Suprapubic skin (tissue), 4 donors: ENCODE data around the gene GMDS. TPM values are rescaled to one million over a fixed set of nuclear protein-coding genes. Genes with fewer than 3 reads are reported as not detected.

Experiments
- DNase-seq, 2 donors: peaks; one replicate each; pipeline ENCODE4 v3.0.0-alpha.2; 2019; ENCODE audit warnings: low spot score in 2 of 2
- H3K27ac ChIP-seq: fragments of 200-600 bp; sonication (generic); one replicate; pipeline ENCODE4 v1.5.1; 2019
- H3K27me3 ChIP-seq: fragments of 200-600 bp; sonication (generic); one replicate; pipeline ENCODE4 v1.5.1; 2019
- H3K36me3 ChIP-seq: fragments of 200-600 bp; sonication (generic); one replicate; pipeline ENCODE4 v1.5.1; 2019
- H3K4me1 ChIP-seq: fragments of 200-600 bp; sonication (generic); one replicate; pipeline ENCODE4 v1.5.1; 2019
- H3K4me3 ChIP-seq: fragments of 200-600 bp; sonication (generic); one replicate; pipeline ENCODE4 v1.5.1; 2019; ENCODE audit warnings: mild to moderate bottlenecking
- H3K9me3 ChIP-seq: fragments of 200-600 bp; sonication (generic); one replicate; pipeline ENCODE4 v1.5.1; 2019
- CTCF ChIP-seq, 2 donors: fragments of 200-600 bp in 1 of 2; fragments of 450-650 bp in 1 of 2; sonication (generic) in 1 of 2; IDR thresholded peaks; one replicate each; pipeline ENCODE4 v1.5.1; 2016 to 2019; ENCODE audit warnings: antibody characterized with exemption in 2 of 2, mild to moderate bottlenecking in 1 of 2, moderate library complexity in 1 of 2
- EP300 ChIP-seq: sonication (generic); formaldehyde crosslinking; IDR thresholded peaks from one replicate; pipeline ENCODE4 v1.6.1; 2017; ENCODE audit warnings: antibody characterized with exemption
- POLR2A ChIP-seq, 2 donors: fragments of 450-650 bp; IDR thresholded peaks; one replicate each; pipeline ENCODE4 v1.6.1; 2017; ENCODE audit warnings: antibody characterized with exemption in 2 of 2, mild to moderate bottlenecking in 2 of 2, moderate library complexity in 2 of 2
- POLR2AphosphoS5 ChIP-seq, 3 donors: sonication (generic); formaldehyde crosslinking; IDR thresholded peaks; one replicate each; pipeline ENCODE4 v1.6.1; 2017; ENCODE audit warnings: antibody characterized with exemption in 3 of 3
- WGBS: methylation state at CpG from one replicate; pipeline ENCODE4 v1.1.5; 2018; 5-methylcytosine and 5-hydroxymethylcytosine counted together
- total RNA-seq, 4 donors: library from RNA; depleted of rRNA; stranded (reverse); fragments of >200 nt; gene quantifications; one replicate each; pipeline ENCODE4 v1.1.0, GENCODE V29; 2016

Gene GMDS
- total RNA-seq: 10 to 100 TPM; 11.7 to 19.3 (median 13.2) TPM

- H3K4me3 ChIP-seq: peak within 1 kb of the TSS; percentile 69
- peak within 1 kb of the TSS; percentile 86 for H3K27ac ChIP-seq
- peaks cover 24% of the 10 kb centered on the region for H3K4me1 ChIP-seq
- no CpG with 5 or more reads among the region's 97 CpGs for WGBS
- peak; percentile 85 to 89 for DNase-seq
- no peaks in the 10 kb centered on the region for H3K27me3 ChIP-seq
- no peaks in the 10 kb centered on the region for H3K36me3 ChIP-seq
- H3K9me3 ChIP-seq: no peaks in the 10 kb centered on the region
- no peak for TF ChIP-seq EP300
- peak; percentile 25 to 72 for TF ChIP-seq POLR2A (IDR thresholded peaks at IDR 0.05)
Observed at GRCh38 chr6:2245103-2245876, at the start of gene GMDS. TSS of gene GMDS (minus strand) at chr6:2245605.

DNA sequence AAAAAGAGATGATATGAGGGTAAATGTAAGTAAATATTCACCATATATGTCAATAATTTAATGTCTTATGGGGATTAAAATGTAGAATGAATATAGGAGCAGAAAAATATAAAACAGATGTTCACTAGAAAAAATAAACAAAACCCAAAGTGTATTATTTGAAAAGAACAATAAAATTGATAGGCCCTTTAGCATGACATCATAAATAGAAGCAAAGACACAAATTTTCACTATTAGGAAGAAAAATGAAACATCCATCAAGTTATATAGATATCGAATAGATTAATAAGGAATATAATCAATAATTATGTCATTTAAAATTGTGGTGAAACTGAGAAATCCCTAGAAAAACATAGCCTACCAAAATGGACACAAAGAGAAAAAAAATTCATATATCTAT lies 40.1 kb upstream of the GMDS start:
- no peak for DNase-seq
- H3K27ac ChIP-seq: no peak overlapping the region
- H3K36me3 ChIP-seq: no peaks in the 10 kb centered on the region
- H3K4me3 ChIP-seq: no peak overlapping the region
- H3K4me1 ChIP-seq: no peaks in the 10 kb centered on the region
- TF ChIP-seq EP300 (no peak), CTCF (IDR thresholded peaks at IDR 0.05) (no peak), POLR2AphosphoS5 (IDR thresholded peaks at IDR 0.05) (no peak), POLR2A (IDR thresholded peaks at IDR 0.05) (no peak)
- WGBS: 97% methylated on average over 1 of the region's 1 CpG
- H3K27me3 ChIP-seq: no peaks in the 10 kb centered on the region
- H3K9me3 ChIP-seq: peaks cover 9% of the 10 kb centered on the region

DNA sequence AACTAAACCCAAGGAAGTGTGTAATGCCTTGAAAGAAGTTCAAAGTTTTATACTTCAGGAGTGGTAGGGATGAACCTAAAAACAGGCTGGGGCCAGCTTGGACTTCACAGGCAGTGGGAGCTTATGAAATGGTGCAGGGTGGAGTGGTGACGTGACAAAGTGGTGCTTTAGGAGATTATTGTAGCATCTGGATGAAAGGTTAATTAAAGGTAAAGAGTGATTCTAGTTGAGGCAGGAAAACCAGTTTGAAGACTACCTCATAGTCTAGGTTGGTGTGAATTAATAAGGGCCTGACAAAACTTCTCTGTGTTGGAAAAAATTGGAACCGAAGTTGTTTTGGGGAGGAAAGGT lies 30.5 kb upstream of the GMDS start:
- Histone ChIP-seq H3K36me3 (peaks cover 15% of the 10 kb centered on the region), H3K27ac (no peak overlapping the region), H3K9me3 (no peaks in the 10 kb centered on the region), H3K27me3 (no peaks in the 10 kb centered on the region), H3K4me1 (no peaks in the 10 kb centered on the region), H3K4me3 (no peak overlapping the region)
- WGBS: 91% methylated on average over 2 of the region's 2 CpGs
- TF ChIP-seq EP300: no peak
- no peak for TF ChIP-seq POLR2AphosphoS5 (IDR thresholded peaks at IDR 0.05)
- TF ChIP-seq CTCF (IDR thresholded peaks at IDR 0.05): no peak
- TF ChIP-seq POLR2A (IDR thresholded peaks at IDR 0.05): no peak
- no peak for DNase-seq

DNA sequence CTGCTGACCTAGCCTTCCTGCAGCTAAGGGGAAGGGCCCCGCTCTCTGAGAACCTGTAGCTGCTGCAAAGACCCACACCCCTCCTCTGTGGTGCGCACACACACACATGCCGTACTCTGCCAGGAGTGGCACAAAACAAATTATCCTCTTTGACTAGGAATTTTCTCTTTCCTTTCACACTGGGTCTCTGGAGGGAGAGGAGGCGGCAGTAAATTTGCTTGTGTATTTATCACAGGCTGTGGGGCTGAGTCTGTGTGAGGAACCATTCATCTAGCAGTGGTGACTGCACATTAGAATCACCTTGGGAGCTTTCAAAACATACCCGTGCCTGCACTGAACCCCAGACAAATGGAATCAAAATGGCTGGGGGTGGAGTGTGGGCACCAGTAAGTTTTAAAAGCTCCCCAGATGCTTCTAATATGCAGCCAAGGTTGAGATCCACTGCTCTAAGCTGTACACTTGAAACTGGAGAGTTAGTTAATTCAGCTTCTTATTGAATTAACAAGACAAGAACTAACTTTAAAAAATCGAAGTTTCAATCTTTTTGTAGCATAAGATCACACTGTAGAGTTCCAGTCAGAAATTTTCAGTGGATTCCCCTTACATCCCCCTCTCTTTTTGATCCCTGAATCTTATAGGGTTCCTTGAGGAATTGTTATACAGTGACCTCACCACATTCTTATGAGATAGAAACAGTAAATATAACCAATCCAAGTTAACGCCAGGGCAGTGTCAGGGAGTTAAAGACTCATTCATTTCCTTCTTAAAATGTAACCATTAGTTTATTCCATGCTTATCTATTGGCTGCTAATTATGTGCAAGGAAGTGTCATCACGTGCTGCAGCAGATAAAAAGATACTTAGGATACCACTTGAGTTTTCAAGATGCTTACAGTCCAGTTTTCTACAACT lies 29.8 kb upstream of the GMDS start:
- DNase-seq: no peak
- no peaks in the 10 kb centered on the region for H3K4me1 ChIP-seq
- TF ChIP-seq CTCF (IDR thresholded peaks at IDR 0.05) (no peak), POLR2AphosphoS5 (IDR thresholded peaks at IDR 0.05) (no peak), EP300 (no peak), POLR2A (IDR thresholded peaks at IDR 0.05) (no peak)
- no peaks in the 10 kb centered on the region for H3K27me3 ChIP-seq
- H3K36me3 ChIP-seq: peaks cover 15% of the 10 kb centered on the region
- 73% methylated on average over 7 of the region's 8 CpGs for WGBS
- no peaks in the 10 kb centered on the region for H3K9me3 ChIP-seq
- H3K4me3 ChIP-seq: no peak overlapping the region
- H3K27ac ChIP-seq: no peak overlapping the region

- H3K4me3 ChIP-seq: no peak overlapping the region
- H3K36me3 ChIP-seq: peaks cover 15% of the 10 kb centered on the region
- DNase-seq: no peak
- TF ChIP-seq POLR2A (IDR thresholded peaks at IDR 0.05) (no peak), EP300 (no peak), CTCF (IDR thresholded peaks at IDR 0.05) (no peak), POLR2AphosphoS5 (IDR thresholded peaks at IDR 0.05) (no peak)
- H3K27me3 ChIP-seq: no peaks in the 10 kb centered on the region
- WGBS: 93% methylated on average over 3 of the region's 3 CpGs
- H3K9me3 ChIP-seq: no peaks in the 10 kb centered on the region
- H3K27ac ChIP-seq: no peak overlapping the region
- H3K4me1 ChIP-seq: no peaks in the 10 kb centered on the region
Observed at GRCh38 chr6:2272696-2273095, 27.3 kb upstream of the GMDS start.
